HFFc6 (cell line): Measurements from ENCODE around the gene STIM1. TPM values are rescaled to one million over a fixed set of nuclear protein-coding genes. Genes with fewer than 3 reads are reported as not detected.
"Not testable (repeated sequence)": the region's sequence is repeated elsewhere in the genome, so short reads cannot be mapped to it uniquely, and the experiment has no call there.

Experiments used
- DNase-seq: peaks from one replicate; pipeline ENCODE4 v3.0.0-alpha.2; 2018
- H3K27ac Mint-ChIP-seq: 2 replicates; pipeline ENCODE4 v1.8.0; 2020; ENCODE audit warnings: mild to moderate bottlenecking, mixed read lengths
- H3K27me3 Mint-ChIP-seq: 2 replicates; pipeline ENCODE4 v1.8.0; 2021; ENCODE audit warnings: mild to moderate bottlenecking, moderate library complexity, mixed read lengths; ENCODE audit not compliant: insufficient read depth
- H3K36me3 Mint-ChIP-seq: 2 replicates; pipeline ENCODE4 v1.8.0; 2021; ENCODE audit warnings: low read depth, mixed read lengths
- H3K4me1 Mint-ChIP-seq: 2 replicates; pipeline ENCODE4 v1.8.0; 2020; ENCODE audit warnings: low read depth, mixed read lengths
- H3K4me3 Mint-ChIP-seq: 2 replicates; pipeline ENCODE4 v1.8.0; 2020; ENCODE audit warnings: mild to moderate bottlenecking, moderate library complexity, mixed read lengths
- H3K9me3 Mint-ChIP-seq: 2 replicates; pipeline ENCODE4 v1.8.0; 2020; ENCODE audit warnings: mild to moderate bottlenecking, mixed read lengths
- total RNA-seq, 6 experiments: library from RNA; stranded (reverse); fragmentation: NEBNext Ultra II Directional; extraction: Animal tissue kit (Norgen Biotek cat#: 25700); gene quantifications; 2 replicates in 1 of 6; 3 replicates in 5 of 6; pipeline ENCODE4 v1.2.3, GENCODE V29; 2021
- TF ChIP-seq, protein P1 (sequence below): fragments of 200-600 bp; sonication (generic); IDR thresholded peaks from 2 replicates; pipeline ENCODE4 v1.5.0; 2021; ENCODE audit warnings: antibody characterized with exemption, mild to moderate bottlenecking

The STIM1 gene
- total RNA-seq, 6 experiments from 2014 or later, result 27.6 to 33.1 (median 30.7) TPM

DNA sequence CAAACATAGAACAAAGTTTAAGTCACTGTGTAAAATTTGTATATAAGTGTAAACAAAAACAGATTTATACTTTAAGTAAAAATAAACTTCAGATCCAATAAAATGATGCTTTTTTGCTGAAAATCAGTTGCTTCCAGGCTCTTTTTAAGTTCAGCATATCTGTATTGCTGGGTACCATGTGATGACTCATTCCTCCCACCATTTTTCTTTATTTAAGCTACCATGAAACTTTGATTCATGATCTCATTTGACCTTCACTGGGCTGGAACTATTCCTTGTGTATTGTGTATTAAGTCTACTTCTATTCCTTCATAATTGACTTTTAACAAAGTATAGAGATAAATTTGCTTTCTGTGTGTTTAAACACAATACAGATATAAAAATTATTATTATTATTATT is 192.9 kb downstream of the STIM1 start:
- no peak overlapping the region for H3K4me3 Mint-ChIP-seq
- H3K9me3 Mint-ChIP-seq, result peaks cover 5% of the 10 kb centered on the region; the same call in 1 of the 2 replicates
- TF ChIP-seq, protein P1, sequence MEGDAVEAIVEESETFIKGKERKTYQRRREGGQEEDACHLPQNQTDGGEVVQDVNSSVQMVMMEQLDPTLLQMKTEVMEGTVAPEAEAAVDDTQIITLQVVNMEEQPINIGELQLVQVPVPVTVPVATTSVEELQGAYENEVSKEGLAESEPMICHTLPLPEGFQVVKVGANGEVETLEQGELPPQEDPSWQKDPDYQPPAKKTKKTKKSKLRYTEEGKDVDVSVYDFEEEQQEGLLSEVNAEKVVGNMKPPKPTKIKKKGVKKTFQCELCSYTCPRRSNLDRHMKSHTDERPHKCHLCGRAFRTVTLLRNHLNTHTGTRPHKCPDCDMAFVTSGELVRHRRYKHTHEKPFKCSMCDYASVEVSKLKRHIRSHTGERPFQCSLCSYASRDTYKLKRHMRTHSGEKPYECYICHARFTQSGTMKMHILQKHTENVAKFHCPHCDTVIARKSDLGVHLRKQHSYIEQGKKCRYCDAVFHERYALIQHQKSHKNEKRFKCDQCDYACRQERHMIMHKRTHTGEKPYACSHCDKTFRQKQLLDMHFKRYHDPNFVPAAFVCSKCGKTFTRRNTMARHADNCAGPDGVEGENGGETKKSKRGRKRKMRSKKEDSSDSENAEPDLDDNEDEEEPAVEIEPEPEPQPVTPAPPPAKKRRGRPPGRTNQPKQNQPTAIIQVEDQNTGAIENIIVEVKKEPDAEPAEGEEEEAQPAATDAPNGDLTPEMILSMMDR, result no peak
- DNase-seq, result no peak
- 0 out of 2 replicates have a peak, but pooled peaks cover 4% of the 10 kb centered on the region for H3K36me3 Mint-ChIP-seq
- peaks cover 18% of the 10 kb centered on the region for H3K4me1 Mint-ChIP-seq
- H3K27me3 Mint-ChIP-seq, result no peaks in the 10 kb centered on the region
- no peak overlapping the region for H3K27ac Mint-ChIP-seq

DNA sequence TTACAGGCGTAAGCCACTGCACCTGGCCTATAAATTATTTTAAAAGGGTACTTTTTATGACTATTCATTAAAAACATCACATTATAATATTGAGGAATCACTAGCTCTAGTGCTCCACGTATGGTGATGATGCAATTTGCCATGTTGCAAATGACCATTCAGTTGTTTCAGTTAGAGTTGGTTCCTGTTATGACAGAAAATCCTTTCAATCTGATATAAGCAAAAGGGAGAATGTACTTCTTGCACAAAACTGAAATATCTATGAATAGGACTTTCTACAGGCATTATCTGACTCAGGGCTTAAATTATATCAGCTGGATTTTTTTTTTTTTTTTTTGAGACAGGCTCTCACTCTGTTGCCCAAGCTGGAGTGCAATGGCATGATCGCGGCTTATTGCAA is 193.5 kb downstream of the STIM1 start:
- H3K27ac Mint-ChIP-seq, result no peak overlapping the region

GRCh38 chr11:4050138-4050537 is 194.7 kb downstream of the STIM1 start:
- Mint-ChIP-seq H3K27ac (no peak overlapping the region), H3K4me3 (no peak overlapping the region), H3K27me3 (no peaks in the 10 kb centered on the region), H3K9me3 (peaks cover 5% of the 10 kb centered on the region; the same call in 1 of the 2 replicates), H3K36me3 (0 out of 2 replicates have a peak, but pooled peaks cover 4% of the 10 kb centered on the region), H3K4me1 (peaks cover 9% of the 10 kb centered on the region)
- no peak for DNase-seq
- TF ChIP-seq, protein P1, result no peak

More for the DNA sequence above, 193.5 kb downstream of the STIM1 start:
- Mint-ChIP-seq H3K4me3 (no peak overlapping the region), H3K4me1 (peaks cover 14% of the 10 kb centered on the region), H3K36me3 (0 out of 2 replicates have a peak, but pooled peaks cover 4% of the 10 kb centered on the region), H3K9me3 (peaks cover 5% of the 10 kb centered on the region; the same call in 1 of the 2 replicates), H3K27me3 (no peaks in the 10 kb centered on the region)
- TF ChIP-seq, protein P1, result no peak
- no peak for DNase-seq

DNA sequence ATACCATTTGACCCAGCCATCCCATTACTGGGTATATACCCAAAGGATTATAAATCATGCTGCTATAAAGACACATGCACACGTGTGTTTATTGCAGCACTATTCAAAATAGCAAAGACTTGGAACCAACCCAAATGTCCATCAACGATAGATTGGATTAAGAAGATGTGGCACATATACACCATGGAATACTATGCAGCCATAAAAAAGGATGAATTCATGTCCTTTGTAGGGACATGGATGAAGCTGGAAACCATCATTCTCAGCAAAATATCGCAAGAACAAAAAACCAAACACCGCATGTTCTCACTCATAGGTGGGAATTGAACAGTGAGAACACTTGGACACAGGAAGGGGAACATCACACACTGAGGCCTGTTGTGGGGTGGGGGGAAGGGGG is 197.7 kb downstream of the STIM1 start:
- not testable (repeated sequence) for H3K9me3 Mint-ChIP-seq, H3K27me3 Mint-ChIP-seq, H3K27ac Mint-ChIP-seq, DNase-seq, H3K4me3 Mint-ChIP-seq, H3K4me1 Mint-ChIP-seq, H3K36me3 Mint-ChIP-seq

DNA sequence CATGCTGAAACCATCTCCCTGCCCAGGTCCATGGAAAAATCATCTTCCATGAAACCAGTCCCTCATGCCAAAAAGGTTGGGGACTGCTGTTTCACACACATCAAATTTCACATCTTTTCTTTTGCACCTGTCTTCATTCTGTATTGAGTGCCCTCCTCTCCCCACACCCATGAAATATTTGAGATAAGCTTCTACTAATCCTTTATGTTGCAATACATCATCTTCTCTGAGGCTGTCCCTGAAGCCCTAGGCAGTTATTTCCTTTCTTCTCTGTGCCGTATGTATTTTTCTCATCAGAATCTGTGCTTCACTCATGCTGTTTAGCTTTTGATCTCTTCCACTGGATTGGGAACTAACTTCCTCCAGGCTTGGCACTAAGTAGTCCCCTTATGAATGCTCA is 199.2 kb downstream of the STIM1 start:
- Mint-ChIP-seq H3K4me1 (peaks cover 10% of the 10 kb centered on the region), H3K27ac (no peak overlapping the region), H3K9me3 (peaks cover 5% of the 10 kb centered on the region; the same call in 1 of the 2 replicates), H3K36me3 (0 out of 2 replicates have a peak, but pooled peaks cover 4% of the 10 kb centered on the region), H3K4me3 (no peak overlapping the region), H3K27me3 (no peaks in the 10 kb centered on the region)
- no peak for DNase-seq
- TF ChIP-seq, protein P1, result no peak

GRCh38 chr11:4059424-4059823 is 204.0 kb downstream of the STIM1 start:
- H3K36me3 Mint-ChIP-seq, result no peaks in the 10 kb centered on the region
- H3K27ac Mint-ChIP-seq, result no peak overlapping the region
- H3K4me1 Mint-ChIP-seq, result peaks cover 23% of the 10 kb centered on the region
- H3K4me3 Mint-ChIP-seq, result no peak overlapping the region
- H3K27me3 Mint-ChIP-seq, result no peaks in the 10 kb centered on the region
- DNase-seq, result no peak
- H3K9me3 Mint-ChIP-seq, result no peaks in the 10 kb centered on the region
- TF ChIP-seq, protein P1, result no peak
